PC-3 (cell line): ENCODE measurements around the gene RIOX2.

Source experiments
- EZH2 ChIP-seq: fragments of 300-600 bp; sonication (generic); IDR thresholded peaks from one replicate; pipeline ENCODE4 v1.6.1; 2017; ENCODE audit warnings: antibody characterized with exemption, mild to moderate bottlenecking, low read length; ENCODE audit not compliant: unreplicated experiment
- TF ChIP-seq, protein P1 (sequence below): fragments of 300-600 bp; sonication (generic); conservative IDR thresholded peaks from 2 replicates; pipeline ENCODE4 v1.5.1; 2017; ENCODE audit warnings: antibody characterized with exemption, low read depth, mild to moderate bottlenecking, low read length

DNA sequence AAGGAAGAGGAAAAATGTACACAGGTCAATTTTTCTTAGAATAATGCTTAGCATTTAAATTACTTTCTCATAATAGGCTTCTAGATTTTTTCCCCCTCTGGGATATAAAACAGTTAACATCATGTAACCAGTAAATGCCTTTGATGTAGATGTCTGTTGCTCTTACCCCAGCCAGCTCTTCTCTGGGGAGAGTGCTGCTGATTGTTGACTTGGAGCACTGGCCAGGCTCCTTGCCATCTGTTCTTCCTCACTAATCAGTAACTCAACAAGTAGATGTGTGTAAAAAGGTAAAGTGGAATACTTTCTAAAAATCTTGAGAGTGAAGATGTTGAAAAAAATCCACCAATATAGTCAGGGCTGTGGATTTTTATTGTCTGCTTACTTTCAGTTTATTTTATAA lies 42.2 kb downstream of the RIOX2 start:
- TF ChIP-seq, protein P1, sequence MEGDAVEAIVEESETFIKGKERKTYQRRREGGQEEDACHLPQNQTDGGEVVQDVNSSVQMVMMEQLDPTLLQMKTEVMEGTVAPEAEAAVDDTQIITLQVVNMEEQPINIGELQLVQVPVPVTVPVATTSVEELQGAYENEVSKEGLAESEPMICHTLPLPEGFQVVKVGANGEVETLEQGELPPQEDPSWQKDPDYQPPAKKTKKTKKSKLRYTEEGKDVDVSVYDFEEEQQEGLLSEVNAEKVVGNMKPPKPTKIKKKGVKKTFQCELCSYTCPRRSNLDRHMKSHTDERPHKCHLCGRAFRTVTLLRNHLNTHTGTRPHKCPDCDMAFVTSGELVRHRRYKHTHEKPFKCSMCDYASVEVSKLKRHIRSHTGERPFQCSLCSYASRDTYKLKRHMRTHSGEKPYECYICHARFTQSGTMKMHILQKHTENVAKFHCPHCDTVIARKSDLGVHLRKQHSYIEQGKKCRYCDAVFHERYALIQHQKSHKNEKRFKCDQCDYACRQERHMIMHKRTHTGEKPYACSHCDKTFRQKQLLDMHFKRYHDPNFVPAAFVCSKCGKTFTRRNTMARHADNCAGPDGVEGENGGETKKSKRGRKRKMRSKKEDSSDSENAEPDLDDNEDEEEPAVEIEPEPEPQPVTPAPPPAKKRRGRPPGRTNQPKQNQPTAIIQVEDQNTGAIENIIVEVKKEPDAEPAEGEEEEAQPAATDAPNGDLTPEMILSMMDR = no peak
- no peak for TF ChIP-seq EZH2
